Measurements from ENCODE around the gene C8G.

DNA sequence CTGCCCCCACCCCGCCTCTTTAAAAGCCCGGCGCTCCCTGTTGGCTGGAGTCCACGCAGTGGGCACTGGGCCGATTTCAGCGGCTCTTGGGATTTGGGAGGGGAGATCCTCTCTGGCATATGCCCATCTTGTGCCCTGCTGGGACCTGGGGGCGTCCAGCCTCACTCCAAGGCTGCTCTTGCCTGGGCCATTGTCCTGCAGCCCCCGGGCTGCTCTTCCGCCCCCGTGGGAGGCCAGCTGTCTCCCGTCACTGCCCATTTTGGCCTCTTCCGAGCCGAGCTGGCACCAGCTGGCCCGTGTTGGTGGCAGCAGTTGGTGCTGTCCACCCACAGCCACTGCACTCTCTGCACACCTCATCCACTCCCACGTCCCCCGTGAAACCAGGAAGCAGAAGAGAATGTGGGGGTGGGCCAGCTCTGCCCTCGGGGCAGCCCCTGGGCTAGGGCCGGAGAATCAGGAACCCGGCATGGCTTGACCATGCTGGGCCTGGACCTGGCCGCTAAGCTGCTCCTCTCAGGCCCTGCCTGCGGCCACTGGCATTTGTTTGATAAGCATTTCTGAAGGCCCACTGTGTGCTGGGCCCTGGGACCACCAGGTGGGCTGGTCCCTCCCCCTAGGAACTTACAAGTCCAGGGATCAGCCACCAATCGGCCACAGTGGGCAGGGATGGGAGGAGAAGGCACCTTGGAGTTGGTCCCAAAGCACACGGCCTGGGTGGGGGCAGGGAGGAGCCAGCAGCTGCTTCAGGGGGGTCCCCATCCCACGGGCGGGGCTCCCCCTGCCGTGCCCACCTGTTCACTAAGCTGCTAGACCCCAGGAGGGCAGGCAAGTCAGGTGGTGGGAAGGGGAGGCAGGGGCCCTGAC, 2.2 kb downstream of the C8G start:
- no peak for TF ChIP-seq POLR2A (IDR thresholded peaks at IDR 0.05)
- no peak for TF ChIP-seq CTCF (IDR thresholded peaks at IDR 0.05)

Measured in transverse colon (tissue), 3 donors.